ENCODE data around the gene C19orf81. TPM values are rescaled to one million over a fixed set of nuclear protein-coding genes. Genes with fewer than 3 reads are reported as not detected.

Gene C19orf81
- total and polyA plus RNA-seq, 2 donors (not counting 3 experiments of a cell fraction or from before 2014, with no cell fraction given), result 0.79 to 2.5 TPM

DNA sequence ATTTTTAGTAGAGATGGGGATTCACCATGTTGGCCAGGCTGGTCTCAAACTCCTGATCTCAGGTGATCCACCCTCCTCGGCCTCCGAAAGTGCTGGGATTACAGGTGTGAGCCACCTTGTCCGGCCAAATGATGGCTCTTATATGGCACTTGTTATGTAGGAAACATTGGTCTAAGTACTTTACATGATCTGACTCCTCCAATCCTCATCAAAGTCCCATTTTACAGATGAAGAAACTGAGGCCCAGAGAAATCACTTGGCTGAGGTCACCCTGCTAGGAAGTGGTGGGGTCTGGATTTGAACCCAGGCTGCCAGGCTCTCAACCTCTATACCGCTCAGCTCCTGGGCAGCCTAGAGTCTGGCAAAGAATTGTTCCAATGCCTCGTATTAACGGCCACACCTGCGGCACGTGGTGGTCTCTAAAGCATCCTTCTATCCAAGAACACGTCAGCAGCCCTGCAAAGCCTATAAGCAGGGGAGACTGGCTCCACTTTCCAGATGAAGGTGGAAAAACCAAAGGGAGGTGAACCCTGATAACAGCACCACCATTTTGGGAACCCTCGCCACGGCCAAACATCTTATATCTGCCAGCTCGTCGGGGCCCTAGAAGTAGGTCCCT is 52.2 kb downstream of the C19orf81 start:
- no peak for FAIRE-seq
- POLR2A ChIA-PET, result no interaction called here
- H3K79me2 ChIP-seq (ENCODE audit: control insufficient read depth, insufficient read depth, low read length), result no peaks in the 10 kb centered on the region
- intact Hi-C loops (cut with micrococcal nuclease), result no loop called here
- no peak overlapping the region for H2AFZ ChIP-seq (ENCODE audit: low read depth, low read length)
- no peak overlapping the region for H3K4me2 ChIP-seq (ENCODE audit: insufficient read depth, low read length)
- no peaks in the 10 kb centered on the region for H3K9me1 ChIP-seq (replicated peaks; ENCODE audit: control insufficient read depth, extremely low read depth, insufficient read depth, low read length)
- no peaks in the 10 kb centered on the region for H3K9me3 ChIP-seq (replicated peaks; ENCODE audit: control insufficient read depth, insufficient read depth, low read length)
- DNase-seq (ENCODE audit: low read depth, low spot score), result no peak
- no TSS peak for BruUV-seq (replicated peaks)
- H3K27me3 ChIP-seq (ENCODE audit: control insufficient read depth in 2 of 2, insufficient read depth in 2 of 2, low read length in 2 of 2), result no peaks in the 10 kb centered on the region
- CTCF ChIA-PET, result interaction anchor here (0.7 to 5.7 kb wide), 4 partner anchors 21 to 82 kb away, joined by 3 to 116 read pairs (median 6); no protein-coding TSS in a partner anchor
- H3K4me1 ChIP-seq (ENCODE audit: control insufficient read depth, extremely low read depth, insufficient read depth, low read length), result peaks cover 18% of the 10 kb centered on the region
- H3K4me3 ChIP-seq (replicated peaks in 1 of 3; ENCODE audit: insufficient read depth in 1 of 3, low read depth in 1 of 3, low read length in 3 of 3), result no peak overlapping the region
- H3K27ac ChIP-seq (ENCODE audit: insufficient read depth, low read depth, low read length), result no peak overlapping the region
- dilution Hi-C loops (cut with MboI; ENCODE audit: extremely low pct_ligation_motif_present, low sequenced_read_pairs), result no loop called here
- no peaks in the 10 kb centered on the region for H3K36me3 ChIP-seq (ENCODE audit: control insufficient read depth in 2 of 2, extremely low read depth in 1 of 2, insufficient read depth in 2 of 2, low read length in 2 of 2)
- H3K9ac ChIP-seq (replicated peaks; ENCODE audit: extremely low read depth, insufficient read depth, low read length), result no peak overlapping the region
- TF ChIP-seq, protein P1, sequence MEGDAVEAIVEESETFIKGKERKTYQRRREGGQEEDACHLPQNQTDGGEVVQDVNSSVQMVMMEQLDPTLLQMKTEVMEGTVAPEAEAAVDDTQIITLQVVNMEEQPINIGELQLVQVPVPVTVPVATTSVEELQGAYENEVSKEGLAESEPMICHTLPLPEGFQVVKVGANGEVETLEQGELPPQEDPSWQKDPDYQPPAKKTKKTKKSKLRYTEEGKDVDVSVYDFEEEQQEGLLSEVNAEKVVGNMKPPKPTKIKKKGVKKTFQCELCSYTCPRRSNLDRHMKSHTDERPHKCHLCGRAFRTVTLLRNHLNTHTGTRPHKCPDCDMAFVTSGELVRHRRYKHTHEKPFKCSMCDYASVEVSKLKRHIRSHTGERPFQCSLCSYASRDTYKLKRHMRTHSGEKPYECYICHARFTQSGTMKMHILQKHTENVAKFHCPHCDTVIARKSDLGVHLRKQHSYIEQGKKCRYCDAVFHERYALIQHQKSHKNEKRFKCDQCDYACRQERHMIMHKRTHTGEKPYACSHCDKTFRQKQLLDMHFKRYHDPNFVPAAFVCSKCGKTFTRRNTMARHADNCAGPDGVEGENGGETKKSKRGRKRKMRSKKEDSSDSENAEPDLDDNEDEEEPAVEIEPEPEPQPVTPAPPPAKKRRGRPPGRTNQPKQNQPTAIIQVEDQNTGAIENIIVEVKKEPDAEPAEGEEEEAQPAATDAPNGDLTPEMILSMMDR (IDR thresholded peaks at IDR 0.05; ENCODE audit: extremely low read depth in 1 of 2, insufficient read depth in 1 of 2, low read depth in 1 of 2, low read length in 2 of 2), result no peak
- TF ChIP-seq GATA2 (IDR thresholded peaks at IDR 0.05; ENCODE audit: insufficient read depth, insufficient read length, low read depth, low read length) (no peak), EZH2 (IDR thresholded peaks at IDR 0.05; ENCODE audit: borderline replicate concordance, low read depth, low read length, severe bottlenecking) (no peak), MYC (IDR thresholded peaks at IDR 0.05; ENCODE audit: low read depth, low read length) (no peak), JUN (IDR thresholded peaks at IDR 0.05; ENCODE audit: borderline replicate concordance, insufficient read depth, insufficient read length, low read depth) (no peak), FOS (IDR thresholded peaks at IDR 0.05; ENCODE audit: borderline replicate concordance, insufficient read depth, low read length) (no peak), POLR2AphosphoS5 (IDR thresholded peaks at IDR 0.05; ENCODE audit: insufficient read depth, low read depth, low read length) (no peak), POLR2A (IDR thresholded peaks at IDR 0.05; ENCODE audit: low read depth, low read length) (no peak)
- TF ChIP-seq, protein P2, sequence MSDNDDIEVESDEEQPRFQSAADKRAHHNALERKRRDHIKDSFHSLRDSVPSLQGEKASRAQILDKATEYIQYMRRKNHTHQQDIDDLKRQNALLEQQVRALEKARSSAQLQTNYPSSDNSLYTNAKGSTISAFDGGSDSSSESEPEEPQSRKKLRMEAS (IDR thresholded peaks at IDR 0.05; ENCODE audit: insufficient read depth, insufficient read length), result no peak
- no peaks in the 10 kb centered on the region for H4K20me1 ChIP-seq (replicated peaks; ENCODE audit: control insufficient read depth, extremely low read depth, insufficient read depth, low read length)

Data from endothelial cell of umbilical vein (primary cell).